HG03575 (cell line): ENCODE results near the gene PUSL1.

ENCODE experiments used
- ATAC-seq: cut with Tn5 transposase; IDR thresholded peaks from one replicate; pipeline ENCODE4 v1.9.1; 2021; ENCODE audit not compliant: unreplicated experiment, insufficient number of reproducible peaks, low FRiP score; ENCODE audit errors: extremely low read depth

The PUSL1 gene, protein sequence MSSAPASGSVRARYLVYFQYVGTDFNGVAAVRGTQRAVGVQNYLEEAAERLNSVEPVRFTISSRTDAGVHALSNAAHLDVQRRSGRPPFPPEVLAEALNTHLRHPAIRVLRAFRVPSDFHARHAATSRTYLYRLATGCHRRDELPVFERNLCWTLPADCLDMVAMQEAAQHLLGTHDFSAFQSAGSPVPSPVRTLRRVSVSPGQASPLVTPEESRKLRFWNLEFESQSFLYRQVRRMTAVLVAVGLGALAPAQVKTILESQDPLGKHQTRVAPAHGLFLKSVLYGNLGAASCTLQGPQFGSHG

GRCh38 chr1:1307923-1308755 lies at the start of gene PUSL1, which contains the start of gene ACAP3:
PUSL1 (plus strand) TSS chr1:1308597; CDS start chr1:1308644, 47 bp downstream.
ACAP3 (minus strand) TSS chr1:1307930; CDS start chr1:1307815, 115 bp downstream.
- no peak for ATAC-seq

- ATAC-seq, result no peak
Measured at GRCh38 chr1:1259119-1259488, 49.3 kb upstream of the PUSL1 start.

DNA sequence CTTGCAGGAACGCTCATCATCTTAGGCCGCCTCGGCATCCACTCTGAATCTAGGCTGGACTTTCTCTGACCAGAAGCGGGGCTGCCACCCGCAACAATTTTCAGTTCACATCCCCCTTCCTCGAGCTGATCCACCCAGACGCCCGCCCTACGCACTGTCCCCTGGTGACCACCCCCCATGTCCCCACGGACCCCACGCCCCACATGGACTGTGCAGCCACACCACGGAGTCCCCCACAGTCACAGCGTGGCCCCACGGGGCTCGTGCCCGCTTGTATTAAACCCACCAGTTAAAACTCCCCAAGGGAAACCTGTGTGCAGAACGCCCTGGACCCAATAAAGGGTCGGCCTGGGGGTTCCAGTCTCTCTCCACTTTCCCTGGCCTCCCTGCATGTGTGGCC lies 48.9 kb upstream of the PUSL1 start:
- ATAC-seq, result no peak

GRCh38 chr1:1259951-1260600 lies 48.3 kb upstream of the PUSL1 start:
- no peak for ATAC-seq

DNA sequence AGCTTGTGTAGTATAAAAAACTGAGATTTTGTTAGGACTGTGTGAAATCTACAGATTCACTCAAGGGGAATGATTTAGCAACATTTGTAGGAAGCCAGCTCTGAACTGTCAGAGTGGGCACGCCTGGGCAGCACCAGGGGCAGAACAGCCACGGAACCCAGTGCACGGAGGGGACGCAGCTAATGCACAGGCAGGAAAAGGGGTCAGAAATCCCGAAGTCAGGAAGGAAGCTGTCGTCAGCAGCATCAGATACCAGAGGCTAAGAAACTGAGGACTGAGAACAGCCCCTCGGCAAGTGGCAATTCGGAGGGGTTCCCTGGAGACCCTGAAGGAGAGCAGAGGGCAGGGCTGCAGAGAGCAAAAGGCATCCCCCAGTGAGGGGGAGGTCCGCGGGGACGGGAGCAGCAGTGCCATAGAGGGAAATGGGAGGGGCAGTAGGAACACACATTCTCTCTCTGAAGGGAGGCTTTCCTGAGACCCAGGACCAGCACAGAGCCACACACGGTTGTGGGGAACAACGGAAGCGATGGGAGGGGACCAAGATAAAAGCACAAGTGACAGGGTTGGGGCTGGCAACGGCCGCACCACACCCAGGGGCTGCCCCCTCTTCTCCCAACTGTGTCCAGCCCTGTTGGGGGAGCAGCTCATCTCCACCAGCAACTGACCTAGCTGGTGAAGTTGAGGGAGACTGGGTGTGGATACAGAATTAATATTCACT lies 47.4 kb upstream of the PUSL1 start:
- no peak for ATAC-seq

DNA sequence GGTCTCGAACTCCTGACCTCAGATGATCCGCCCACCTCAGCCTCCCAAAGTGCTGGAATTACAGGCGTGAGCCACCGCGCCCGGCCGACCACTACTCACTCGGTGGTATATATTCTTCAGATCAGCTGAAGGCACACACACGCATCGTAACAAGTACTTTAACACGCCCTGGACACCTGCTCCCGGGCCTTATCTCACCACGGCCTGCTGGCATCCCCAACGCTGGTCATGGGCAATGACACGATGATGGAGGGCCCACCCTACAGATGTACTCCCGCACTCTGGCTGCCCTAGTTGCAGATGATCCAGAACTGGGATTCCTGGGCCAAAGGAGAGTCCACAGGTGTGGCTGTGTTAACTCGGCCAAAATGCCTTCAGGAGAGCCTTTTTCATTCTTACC lies 46.3 kb upstream of the PUSL1 start:
- no peak for ATAC-seq

GRCh38 chr1:1262758-1263157 lies 45.6 kb upstream of the PUSL1 start:
- ATAC-seq, result no peak

DNA sequence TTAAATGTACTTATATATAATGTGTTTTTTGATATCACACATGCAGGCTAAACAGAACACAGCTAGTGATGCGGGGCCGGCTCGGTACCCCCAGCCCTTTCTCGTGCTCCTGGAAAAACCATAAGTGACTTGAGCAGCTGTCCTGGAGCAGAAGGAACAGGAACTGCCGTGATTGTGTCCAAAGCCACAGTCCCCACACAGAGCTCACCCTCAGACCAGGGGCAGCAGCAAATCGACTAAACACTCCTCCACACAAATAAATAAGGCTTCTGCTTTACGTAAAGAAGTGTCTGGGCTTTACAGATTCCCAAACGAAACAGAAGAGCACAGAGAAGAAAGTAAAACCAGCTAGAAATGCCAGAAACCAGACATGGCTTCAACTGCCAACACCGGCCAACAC lies 44.4 kb upstream of the PUSL1 start:
- no peak for ATAC-seq

DNA sequence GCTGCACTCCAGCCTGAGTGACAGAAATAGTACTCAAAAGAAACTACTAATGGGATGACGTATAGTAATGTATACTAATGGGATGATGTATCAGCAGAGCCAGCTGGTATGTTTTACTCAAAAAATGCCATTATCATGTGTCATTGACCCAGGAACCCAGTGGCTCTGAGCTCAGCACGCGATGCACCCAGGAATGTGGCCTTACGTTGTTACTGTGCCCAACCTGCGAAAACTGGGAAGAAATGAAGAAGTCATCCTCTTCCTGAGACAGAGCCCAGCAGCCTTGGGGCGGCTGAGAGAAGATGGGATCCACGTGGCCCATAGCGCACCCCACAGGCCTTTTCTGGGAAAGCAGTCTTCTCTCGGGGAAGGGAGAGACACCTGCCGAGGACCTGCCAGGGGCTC lies 43.5 kb upstream of the PUSL1 start:
- ATAC-seq, result no peak

DNA sequence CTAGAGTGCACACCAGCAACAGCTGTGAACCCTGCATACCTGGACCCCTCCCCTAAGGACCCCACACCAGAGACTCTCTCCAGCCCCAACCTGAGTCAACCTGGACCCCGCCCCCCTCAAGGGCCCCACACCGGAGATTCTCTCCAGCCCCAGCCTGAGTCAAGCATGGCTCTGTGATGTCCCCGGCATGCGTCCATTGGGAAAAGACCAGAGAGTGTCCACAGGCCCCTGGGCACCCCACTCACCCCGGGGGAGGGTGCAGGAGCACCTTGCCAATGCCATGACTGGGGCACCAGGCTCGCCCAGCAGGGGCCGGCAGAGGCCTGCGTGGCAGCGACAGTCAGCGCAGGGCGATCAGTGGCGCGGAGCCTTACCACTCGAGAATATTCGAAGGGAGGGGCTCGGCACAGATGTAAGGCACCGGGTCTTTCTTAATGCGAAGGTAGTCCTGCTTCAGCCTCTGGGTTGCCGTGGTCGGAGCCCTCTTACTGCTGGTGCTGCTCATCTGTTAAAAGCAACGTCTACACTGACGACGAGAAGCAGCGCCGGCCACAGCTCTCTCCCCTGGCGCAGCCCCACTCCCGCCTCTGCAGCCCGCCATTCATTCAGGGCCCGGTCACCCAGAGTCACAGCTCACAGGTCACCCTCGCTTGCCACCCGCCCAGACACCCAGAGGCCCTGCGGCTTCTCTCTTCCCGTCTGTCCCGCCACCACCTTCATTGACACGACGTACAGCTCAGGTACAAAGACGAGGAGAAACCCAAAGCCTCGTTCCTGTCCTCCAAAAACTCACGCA lies 40.7 kb upstream of the PUSL1 start:
- ATAC-seq, result no peak

DNA sequence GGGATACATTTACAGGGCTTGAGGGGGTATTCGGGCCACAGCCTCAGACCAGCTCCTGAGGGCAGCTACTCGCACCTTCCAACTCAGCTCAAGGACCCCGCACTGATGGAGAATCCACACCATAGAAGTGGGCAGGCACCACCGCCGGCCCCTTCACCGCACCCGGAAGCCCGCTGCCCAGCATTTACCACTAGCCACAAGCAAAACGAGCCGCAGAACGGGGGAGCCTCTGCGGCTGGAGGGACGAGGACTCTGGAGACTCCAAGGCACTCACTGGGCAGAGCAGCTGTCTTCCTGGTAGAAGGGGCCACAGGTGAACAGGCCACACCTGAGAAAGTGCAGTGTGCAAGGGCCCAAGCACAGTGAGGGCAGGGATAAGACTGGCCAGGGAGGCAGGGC lies 40.1 kb upstream of the PUSL1 start:
- ATAC-seq, result no peak

- ATAC-seq, result no peak
Measured at GRCh38 chr1:1270813-1271212, 37.6 kb upstream of the PUSL1 start.

DNA sequence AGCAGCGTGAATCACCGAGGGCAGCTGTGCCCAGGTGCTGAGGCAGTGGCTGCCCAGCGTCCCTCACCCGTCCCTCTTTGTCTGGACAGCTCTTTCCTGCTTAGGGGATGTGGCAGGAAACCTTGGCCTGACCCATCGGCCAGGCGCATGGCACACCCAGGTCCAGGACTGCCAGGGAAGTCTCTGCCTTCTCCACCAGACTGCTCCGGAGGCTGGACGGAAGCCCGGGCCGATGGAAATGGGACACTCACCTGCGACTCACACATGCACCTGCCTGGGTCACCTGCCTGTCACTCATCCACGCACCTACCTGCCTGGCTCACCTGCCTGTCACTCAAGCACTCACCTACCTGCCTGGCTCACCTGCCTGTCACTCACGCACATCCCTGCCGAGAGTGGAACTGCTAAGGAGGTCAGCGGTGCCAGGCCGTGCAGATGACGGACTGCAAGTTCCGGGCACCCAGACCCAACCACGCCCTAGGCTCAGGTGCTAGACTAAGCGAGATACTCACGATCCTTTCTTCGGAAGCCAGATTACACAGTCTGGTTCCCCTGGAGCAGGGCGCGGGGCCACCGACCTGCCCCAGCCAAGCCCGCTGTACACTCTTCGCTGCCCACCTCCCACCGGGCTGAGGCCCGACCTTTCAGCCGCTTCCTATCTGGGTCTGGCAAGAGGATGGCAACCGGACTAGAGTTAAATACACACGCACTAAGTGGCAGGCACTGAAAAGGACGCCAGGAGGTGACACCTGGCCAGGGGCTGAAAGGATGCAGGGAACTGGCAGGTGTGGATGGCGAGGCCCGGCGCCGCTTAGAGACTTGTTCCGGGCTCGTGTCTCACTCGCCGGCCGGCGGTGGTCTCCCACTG lies 35.8 kb upstream of the PUSL1 start:
- ATAC-seq, result no peak

DNA sequence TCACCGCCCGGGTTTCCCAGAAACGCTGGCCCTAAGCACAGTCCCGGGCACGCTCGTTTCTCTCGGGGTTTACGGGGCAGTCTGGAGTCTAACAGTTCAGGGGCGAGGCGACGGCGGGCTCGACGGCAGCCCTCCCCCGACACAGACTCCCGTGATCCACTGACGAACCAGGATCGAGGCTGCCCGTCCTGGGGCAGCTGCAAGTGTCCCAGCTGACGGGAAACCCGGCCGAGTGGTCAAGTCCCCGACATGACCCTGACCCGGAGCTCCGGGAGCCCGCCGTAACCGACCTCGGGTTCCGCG lies 35.2 kb upstream of the PUSL1 start:
- no peak for ATAC-seq

GRCh38 chr1:1273512-1274298 lies 34.7 kb upstream of the PUSL1 start, which contains the start of gene UBE2J2:
UBE2J2 (minus strand) TSS chr1:1273854; CDS start chr1:1267992, 5,862 bp downstream.
- no peak for ATAC-seq

- ATAC-seq, result no peak
Measured at GRCh38 chr1:1274299-1274930, 34.0 kb upstream of the PUSL1 start.
